Mesendoderm (in vitro differentiated cells): ENCODE results near the gene NOTUM.

ENCODE experiments used
- DNase-seq: peaks from one replicate; pipeline ENCODE4 v3.0.0; 2013
- H2AK5ac ChIP-seq: 2 replicates; pipeline ENCODE4 v1.6.1; 2013; ENCODE audit warnings: low read length, inconsistent platforms
- H2BK120ac ChIP-seq: 2 replicates; pipeline ENCODE4 v1.6.1; 2013; ENCODE audit warnings: low read depth, mild to moderate bottlenecking, low read length, moderate library complexity, mixed read lengths
- H2BK15ac ChIP-seq: replicated peaks from 2 replicates; pipeline ENCODE4 v1.6.1; 2013; ENCODE audit warnings: low read depth, mild to moderate bottlenecking, moderate library complexity
- H2BK5ac ChIP-seq: 2 replicates; pipeline ENCODE4 v1.6.1; 2013; ENCODE audit warnings: low read length, inconsistent platforms
- H3K18ac ChIP-seq: 2 replicates; pipeline ENCODE4 v1.6.1; 2013; ENCODE audit warnings: mild to moderate bottlenecking, low read length, mixed read lengths
- H3K23ac ChIP-seq: one replicate; pipeline ENCODE4 v1.6.1; 2013; ENCODE audit warnings: low read length
- H3K27ac ChIP-seq: 2 replicates; pipeline ENCODE4 v1.5.1; 2013; ENCODE audit warnings: low read depth, mild to moderate bottlenecking, inconsistent platforms, low read length, moderate library complexity
- H3K27me3 ChIP-seq: 2 replicates; pipeline ENCODE4 v1.6.1; 2013; ENCODE audit warnings: low read length, control low read depth, mild to moderate bottlenecking, inconsistent platforms; ENCODE audit not compliant: insufficient read depth, poor library complexity
- H3K36me3 ChIP-seq: 2 replicates; pipeline ENCODE4 v1.6.1; 2013; ENCODE audit warnings: low read length, inconsistent platforms; ENCODE audit not compliant: control insufficient read depth, insufficient read depth
- H3K4ac ChIP-seq: one replicate; pipeline ENCODE4 v1.6.1; 2013; ENCODE audit warnings: low read depth, mild to moderate bottlenecking, low read length, moderate library complexity
- H3K4me1 ChIP-seq: 2 replicates; pipeline ENCODE4 v1.6.1; 2013; ENCODE audit warnings: low read depth, low read length, inconsistent platforms; ENCODE audit not compliant: control insufficient read depth
- H3K4me2 ChIP-seq: 2 replicates; pipeline ENCODE4 v1.6.1; 2013; ENCODE audit warnings: low read length
- H3K4me3 ChIP-seq: 2 replicates; pipeline ENCODE4 v1.5.1; 2013; ENCODE audit warnings: mild to moderate bottlenecking, low read length
- H3K56ac ChIP-seq: one replicate; pipeline ENCODE4 v1.6.1; 2013; ENCODE audit warnings: low read length
- H3K79me1 ChIP-seq: 2 replicates; pipeline ENCODE4 v1.6.1; 2013; ENCODE audit warnings: low read length, inconsistent platforms
- H3K79me2 ChIP-seq: 2 replicates; pipeline ENCODE4 v1.6.1; 2013; ENCODE audit warnings: mild to moderate bottlenecking, low read length; ENCODE audit not compliant: control insufficient read depth, insufficient read depth
- H3K9ac ChIP-seq: 2 replicates; pipeline ENCODE4 v1.6.1; 2013; ENCODE audit warnings: low read length, inconsistent platforms
- H4K5ac ChIP-seq: one replicate; pipeline ENCODE4 v1.6.1; 2013; ENCODE audit warnings: low read length
- H4K8ac ChIP-seq: one replicate; pipeline ENCODE4 v1.6.1; 2013; ENCODE audit warnings: low read depth, mild to moderate bottlenecking, control low read depth, low read length, moderate library complexity
- WGBS: extraction: QIAGEN DNeasy Blood & Tissue Kit; methylation state at CpG from one replicate; pipeline ENCODE4 v1.1.7; 2013; ENCODE audit warnings: low lambda C conversion rate, missing lambda C conversion rate; ENCODE audit not compliant: insufficient coverage; ENCODE audit errors: extremely low coverage; 5-methylcytosine and 5-hydroxymethylcytosine counted together

The NOTUM gene

GRCh38 chr17:81915331-81915730, 45.7 kb downstream of the NOTUM start:
- no peak overlapping the region for H3K4ac ChIP-seq
- no peak overlapping the region for H2BK15ac ChIP-seq
- no peak overlapping the region for H3K27ac ChIP-seq
- H3K4me2 ChIP-seq, result no peak overlapping the region
- H3K23ac ChIP-seq, result no peak overlapping the region
- H3K56ac ChIP-seq, result no peak overlapping the region
- H4K5ac ChIP-seq, result no peak overlapping the region
- no peak overlapping the region for H3K4me3 ChIP-seq
- WGBS, result no CpG with 5 or more reads among the region's 12 CpGs
- peaks cover 18% of the 10 kb centered on the region for H3K79me2 ChIP-seq
- H3K27me3 ChIP-seq, result no peaks in the 10 kb centered on the region
- no peak overlapping the region for H3K18ac ChIP-seq
- no peak overlapping the region for H4K8ac ChIP-seq
- H3K9ac ChIP-seq, result no peak overlapping the region
- peaks cover 9% of the 10 kb centered on the region for H3K36me3 ChIP-seq
- no peak for DNase-seq
- H2BK120ac ChIP-seq, result no peak overlapping the region
- H2BK5ac ChIP-seq, result no peak overlapping the region
- peaks cover 20% of the 10 kb centered on the region for H3K79me1 ChIP-seq
- no peak overlapping the region for H2AK5ac ChIP-seq
- H3K4me1 ChIP-seq, result peaks cover 5% of the 10 kb centered on the region

GRCh38 chr17:81914103-81914850, 46.7 kb downstream of the NOTUM start:
- Histone ChIP-seq H3K27ac (no peak overlapping the region), H2BK120ac (no peak overlapping the region), H4K8ac (no peak overlapping the region), H3K4me1 (peaks cover 8% of the 10 kb centered on the region), H3K4me2 (no peak overlapping the region), H4K5ac (no peak overlapping the region), H3K9ac (no peak overlapping the region), H2AK5ac (no peak overlapping the region), H3K23ac (no peak overlapping the region), H3K36me3 (peaks cover 7% of the 10 kb centered on the region), H3K79me1 (peaks cover 16% of the 10 kb centered on the region), H3K79me2 (peaks cover 11% of the 10 kb centered on the region), H3K56ac (no peak overlapping the region), H3K4ac (no peak overlapping the region), H2BK5ac (no peak overlapping the region), H3K18ac (no peak overlapping the region), H3K4me3 (no peak overlapping the region), H3K27me3 (no peaks in the 10 kb centered on the region), H2BK15ac (no peak overlapping the region)
- no peak for DNase-seq
- WGBS, result no CpG with 5 or more reads among the region's 36 CpGs

- no peak for DNase-seq
- no CpG with 5 or more reads among the region's 31 CpGs for WGBS
- H3K79me1 ChIP-seq, result peaks cover 16% of the 10 kb centered on the region
- H3K4me3 ChIP-seq, result no peak overlapping the region
- no peak overlapping the region for H2BK5ac ChIP-seq
- no peak overlapping the region for H3K27ac ChIP-seq
- no peak overlapping the region for H4K8ac ChIP-seq
- H3K79me2 ChIP-seq, result peaks cover 11% of the 10 kb centered on the region
- H3K4me1 ChIP-seq, result peaks cover 8% of the 10 kb centered on the region
- no peak overlapping the region for H4K5ac ChIP-seq
- peaks cover 7% of the 10 kb centered on the region for H3K36me3 ChIP-seq
- no peak overlapping the region for H3K4me2 ChIP-seq
- no peak overlapping the region for H2BK15ac ChIP-seq
- no peak overlapping the region for H3K56ac ChIP-seq
- no peak overlapping the region for H2BK120ac ChIP-seq
- no peak overlapping the region for H3K4ac ChIP-seq
- no peak overlapping the region for H3K23ac ChIP-seq
- H3K9ac ChIP-seq, result no peak overlapping the region
- H3K27me3 ChIP-seq, result no peaks in the 10 kb centered on the region
- no peak overlapping the region for H3K18ac ChIP-seq
- no peak overlapping the region for H2AK5ac ChIP-seq
Observed at GRCh38 chr17:81913394-81914102, 47.4 kb downstream of the NOTUM start.

DNA sequence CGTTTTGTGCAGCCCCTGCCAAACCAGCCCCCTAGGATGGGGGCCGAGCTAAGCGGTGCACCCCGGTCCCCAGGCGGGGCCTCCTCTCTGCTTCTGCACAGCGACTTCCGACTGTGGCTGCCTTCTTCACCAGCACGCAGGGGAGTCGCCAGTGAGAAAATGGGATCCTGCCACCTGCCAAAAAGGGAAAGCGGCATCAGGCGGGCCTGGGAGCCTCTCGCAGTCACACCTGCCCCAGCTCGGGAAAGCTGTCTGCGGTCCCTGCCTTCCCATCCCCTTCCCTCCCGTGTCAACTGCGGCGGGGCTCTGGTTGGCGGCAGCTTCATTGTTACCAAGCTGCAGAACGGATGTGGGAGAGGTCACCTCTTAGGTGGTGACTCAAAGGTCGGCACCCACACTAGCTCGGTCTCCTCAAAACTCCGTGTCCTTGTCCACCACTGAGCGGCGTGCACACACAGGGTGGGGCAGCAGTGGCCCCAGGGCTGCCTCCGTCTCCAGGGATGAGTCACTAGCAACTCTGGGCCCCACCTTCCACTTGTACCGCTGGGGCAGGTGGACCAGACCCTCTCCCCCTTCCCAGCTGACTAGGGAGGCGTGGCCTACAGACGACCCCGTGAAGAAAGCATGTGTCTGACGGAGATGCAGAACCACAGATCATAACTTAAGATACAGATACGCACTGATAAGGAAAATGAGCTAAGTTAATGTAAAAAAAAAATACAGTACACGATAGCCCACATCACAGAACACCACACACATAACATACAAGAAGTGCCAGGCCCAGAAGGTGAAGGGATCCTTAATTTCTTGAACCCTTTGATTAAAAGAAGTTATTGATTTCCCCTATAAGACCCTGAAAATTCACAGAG, 48.3 kb downstream of the NOTUM start:
- Histone ChIP-seq H4K8ac (no peak overlapping the region), H3K23ac (no peak overlapping the region), H3K9ac (no peak overlapping the region), H3K4me1 (peaks cover 8% of the 10 kb centered on the region), H4K5ac (no peak overlapping the region), H3K4ac (no peak overlapping the region), H3K27ac (no peak overlapping the region), H3K4me3 (no peak overlapping the region), H3K18ac (no peak overlapping the region), H3K56ac (no peak overlapping the region), H2BK120ac (no peak overlapping the region), H2BK15ac (no peak overlapping the region), H3K79me1 (peaks cover 16% of the 10 kb centered on the region), H3K4me2 (no peak overlapping the region), H2BK5ac (no peak overlapping the region), H2AK5ac (no peak overlapping the region), H3K36me3 (peaks cover 7% of the 10 kb centered on the region), H3K79me2 (peaks cover 11% of the 10 kb centered on the region), H3K27me3 (no peaks in the 10 kb centered on the region)
- WGBS, result no CpG with 5 or more reads among the region's 32 CpGs
- no peak for DNase-seq

GRCh38 chr17:81911969-81912368, 49.0 kb downstream of the NOTUM start:
- WGBS, result no CpG with 5 or more reads among the region's 19 CpGs
- Histone ChIP-seq H3K9ac (no peak overlapping the region), H3K79me1 (peaks cover 13% of the 10 kb centered on the region)

More at GRCh38 chr17:81911969-81912368, 49.0 kb downstream of the NOTUM start:
- no peak overlapping the region for H3K18ac ChIP-seq
- H2BK5ac ChIP-seq, result no peak overlapping the region
- no peak overlapping the region for H2BK15ac ChIP-seq
- no peak overlapping the region for H3K27ac ChIP-seq
- no peak overlapping the region for H3K56ac ChIP-seq
- H3K27me3 ChIP-seq, result no peaks in the 10 kb centered on the region
- H3K4ac ChIP-seq, result no peak overlapping the region
- no peak overlapping the region for H3K4me2 ChIP-seq
- H3K4me1 ChIP-seq, result peaks cover 6% of the 10 kb centered on the region
- H3K36me3 ChIP-seq, result peaks cover 7% of the 10 kb centered on the region
- H3K23ac ChIP-seq, result no peak overlapping the region
- H3K79me2 ChIP-seq, result peaks cover 8% of the 10 kb centered on the region
- no peak overlapping the region for H2BK120ac ChIP-seq
- no peak overlapping the region for H4K8ac ChIP-seq
- DNase-seq, result no peak
- no peak overlapping the region for H3K4me3 ChIP-seq
- H4K5ac ChIP-seq, result no peak overlapping the region
- H2AK5ac ChIP-seq, result no peak overlapping the region
